Esophagus muscularis mucosa (tissue), 4 donors: ENCODE data around the gene NHSL1. TPM values are rescaled to one million over a fixed set of nuclear protein-coding genes. Genes with fewer than 3 reads are reported as not detected.
A peak's percentile ranks its signal among the peaks of the same experiment; 100 is the strongest.

Source experiments
- DNase-seq: peaks from one replicate; pipeline ENCODE4 v3.0.0-alpha.2; 2017; ENCODE audit errors: extremely low spot score
- H3K27ac ChIP-seq, 4 donors: fragments of 200-600 bp; sonication (generic); replicated peaks in 1 of 4; 1 replicate in 3 of 4; 2 replicates in 1 of 4; pipeline ENCODE4 v1.5.1; 2016 to 2019; ENCODE audit warnings: mild to moderate bottlenecking in 1 of 4
- H3K27me3 ChIP-seq, 4 donors: fragments of 200-600 bp; sonication (generic); one replicate each; pipeline versions ENCODE4 v1.5.1 to v1.6.0; 2016 to 2019
- H3K36me3 ChIP-seq, 4 donors: fragments of 200-600 bp; sonication (generic); one replicate each; pipeline ENCODE4 v1.5.1; 2016 to 2019
- H3K4me1 ChIP-seq, 4 donors: fragments of 200-600 bp; sonication (generic); one replicate each; pipeline ENCODE4 v1.5.1; 2016 to 2019
- H3K4me3 ChIP-seq, 4 donors: fragments of 200-600 bp; sonication (generic); 1 replicate in 2 of 4; 2 replicates in 2 of 4; pipeline ENCODE4 v1.5.1; 2016 to 2019; ENCODE audit warnings: mild to moderate bottlenecking in 4 of 4, moderate library complexity in 1 of 4
- H3K9me3 ChIP-seq, 4 donors: fragments of 200-600 bp; sonication (generic); 1 replicate in 3 of 4; 2 replicates in 1 of 4; pipeline ENCODE4 v1.5.1; 2016 to 2019
- EP300 ChIP-seq: sonication (generic); formaldehyde crosslinking; IDR thresholded peaks from one replicate; pipeline ENCODE4 v1.6.1; 2017; ENCODE audit warnings: antibody characterized with exemption
- POLR2A ChIP-seq: fragments of 450-650 bp; IDR thresholded peaks from one replicate; pipeline ENCODE4 v1.6.1; 2017; ENCODE audit warnings: antibody characterized with exemption, moderate library complexity, mild to moderate bottlenecking, low read depth
- POLR2AphosphoS5 ChIP-seq, 2 donors: sonication (generic); formaldehyde crosslinking; IDR thresholded peaks; one replicate each; pipeline ENCODE4 v1.6.1; 2017; ENCODE audit warnings: antibody characterized with exemption in 2 of 2
- WGBS: methylation state at CpG from one replicate; pipeline ENCODE4 v1.1.5; 2018; 5-methylcytosine and 5-hydroxymethylcytosine counted together
- intact Hi-C: fragments of 100-400 bp; cut with DNase I; formaldehyde crosslinking; loops from one replicate; pipeline ENCODE4 v1.15.1; 2023
- total RNA-seq, 4 donors: library from RNA; depleted of rRNA; stranded (reverse); fragments of >200 nt; gene quantifications; one replicate each; pipeline versions ENCODE4 v1.1.0 to v1.2.1, GENCODE V29; 2016
- TF ChIP-seq, protein P1 (sequence below), 3 experiments: fragments of 200-600 bp in 2 of 3; fragments of 450-650 bp in 1 of 3; sonication (generic) in 2 of 3; IDR thresholded peaks; one replicate each; pipeline ENCODE4 v1.5.1; 2017 to 2019; ENCODE audit warnings: antibody characterized with exemption in 3 of 3, mild to moderate bottlenecking in 2 of 3, moderate library complexity in 1 of 3

NHSL1 gene
- total RNA-seq, 4 donors from 2014 or later: 8.6 to 15.6 (median 11.7) TPM

DNA sequence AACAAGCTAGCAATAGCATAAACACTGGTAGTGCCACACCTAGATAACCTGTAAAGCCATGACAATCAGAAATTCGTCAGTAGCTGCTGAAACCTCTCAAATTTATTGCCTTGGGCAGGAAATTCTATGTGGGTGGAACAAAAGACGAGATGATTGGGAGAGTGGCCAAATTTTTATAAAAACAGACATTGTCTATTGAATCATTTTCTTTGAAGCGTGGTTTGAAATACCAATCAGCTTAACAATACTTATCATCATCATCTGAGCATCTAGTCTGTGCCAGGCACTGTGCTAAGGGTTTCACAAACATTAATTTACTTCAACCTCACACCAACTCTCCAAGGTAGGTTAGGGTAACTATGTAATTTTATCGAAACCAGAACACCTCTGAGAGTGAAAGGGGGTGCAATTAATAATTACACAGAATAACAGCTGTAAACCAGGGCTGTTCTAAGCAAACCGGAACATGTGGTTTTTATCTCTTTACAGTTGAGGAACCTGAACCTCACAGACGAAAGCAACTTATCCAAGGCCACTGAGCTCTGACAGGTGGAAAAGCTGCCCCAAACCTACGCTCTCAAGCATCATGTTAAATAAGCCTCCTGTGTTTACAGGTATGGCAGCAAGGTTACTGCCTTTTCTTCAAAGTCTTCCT lies 43.4 kb downstream of the NHSL1 start:
- Histone ChIP-seq H3K36me3 (no peaks in the 10 kb centered on the region), H3K9me3 (no peaks in the 10 kb centered on the region), H3K27me3 (no peaks in the 10 kb centered on the region), H3K4me3 (no peak overlapping the region), H3K27ac (no peak overlapping the region), H3K4me1 (no peaks in the 10 kb centered on the region)
- TF ChIP-seq POLR2A (no peak), EP300 (no peak), POLR2AphosphoS5 (IDR thresholded peaks at IDR 0.05) (no peak)
- TF ChIP-seq, protein P1, sequence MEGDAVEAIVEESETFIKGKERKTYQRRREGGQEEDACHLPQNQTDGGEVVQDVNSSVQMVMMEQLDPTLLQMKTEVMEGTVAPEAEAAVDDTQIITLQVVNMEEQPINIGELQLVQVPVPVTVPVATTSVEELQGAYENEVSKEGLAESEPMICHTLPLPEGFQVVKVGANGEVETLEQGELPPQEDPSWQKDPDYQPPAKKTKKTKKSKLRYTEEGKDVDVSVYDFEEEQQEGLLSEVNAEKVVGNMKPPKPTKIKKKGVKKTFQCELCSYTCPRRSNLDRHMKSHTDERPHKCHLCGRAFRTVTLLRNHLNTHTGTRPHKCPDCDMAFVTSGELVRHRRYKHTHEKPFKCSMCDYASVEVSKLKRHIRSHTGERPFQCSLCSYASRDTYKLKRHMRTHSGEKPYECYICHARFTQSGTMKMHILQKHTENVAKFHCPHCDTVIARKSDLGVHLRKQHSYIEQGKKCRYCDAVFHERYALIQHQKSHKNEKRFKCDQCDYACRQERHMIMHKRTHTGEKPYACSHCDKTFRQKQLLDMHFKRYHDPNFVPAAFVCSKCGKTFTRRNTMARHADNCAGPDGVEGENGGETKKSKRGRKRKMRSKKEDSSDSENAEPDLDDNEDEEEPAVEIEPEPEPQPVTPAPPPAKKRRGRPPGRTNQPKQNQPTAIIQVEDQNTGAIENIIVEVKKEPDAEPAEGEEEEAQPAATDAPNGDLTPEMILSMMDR (IDR thresholded peaks at IDR 0.05): no peak
- intact Hi-C loops: no loop called here
- no peak for DNase-seq
- WGBS: 50% methylated on average over 7 of the region's 7 CpGs

DNA sequence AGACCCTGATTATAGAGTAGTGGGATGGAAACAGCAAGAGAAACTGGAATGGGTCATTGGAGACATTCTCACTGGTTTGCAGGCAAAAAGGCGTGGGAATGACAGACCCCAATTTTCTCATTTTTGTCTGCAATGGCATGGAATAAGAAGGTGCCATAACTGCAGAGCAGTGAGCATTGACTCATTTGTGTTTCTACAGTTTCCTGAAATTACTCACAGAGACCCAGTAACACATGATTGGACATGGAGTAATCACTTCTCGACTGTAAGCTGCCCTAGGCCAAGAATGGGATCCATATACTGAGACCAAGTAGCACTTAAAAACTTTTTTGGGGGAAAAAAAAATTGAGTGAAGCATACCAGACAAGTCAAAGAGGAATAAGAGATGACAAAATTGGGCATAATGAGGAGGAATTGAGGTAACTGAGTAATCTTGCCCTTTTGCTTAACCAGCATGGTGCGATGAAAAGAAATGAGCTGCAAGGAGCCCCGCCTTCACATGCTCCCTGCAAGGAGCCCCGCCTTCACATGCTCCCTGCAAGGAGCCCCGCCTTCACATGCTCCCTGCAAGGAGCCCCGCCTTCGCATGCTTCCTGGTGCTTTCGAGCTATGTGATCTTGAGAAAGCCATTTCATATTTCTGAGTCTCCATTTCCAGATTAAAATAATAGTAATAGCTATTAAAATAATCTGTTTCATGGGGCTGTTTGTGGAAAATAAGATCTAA lies 44.1 kb downstream of the NHSL1 start:
- no peaks in the 10 kb centered on the region for H3K9me3 ChIP-seq
- no peak overlapping the region for H3K27ac ChIP-seq
- DNase-seq: no peak
- intact Hi-C loops: no loop called here
- no peaks in the 10 kb centered on the region for H3K4me1 ChIP-seq
- no peaks in the 10 kb centered on the region for H3K27me3 ChIP-seq
- no peaks in the 10 kb centered on the region for H3K36me3 ChIP-seq
- 84% methylated on average over 9 of the region's 9 CpGs for WGBS
- no peak overlapping the region for H3K4me3 ChIP-seq
- TF ChIP-seq POLR2A (no peak), POLR2AphosphoS5 (IDR thresholded peaks at IDR 0.05) (no peak)

GRCh38 chr6:138451043-138451442 lies 48.3 kb downstream of the NHSL1 start:
- Histone ChIP-seq H3K9me3 (no peaks in the 10 kb centered on the region), H3K27me3 (no peaks in the 10 kb centered on the region), H3K27ac (no peak overlapping the region), H3K36me3 (peaks cover 0 to 5% (median 0%) of the 10 kb centered on the region in 4 donors), H3K4me1 (no peaks in the 10 kb centered on the region), H3K4me3 (no peak overlapping the region)
- TF ChIP-seq POLR2AphosphoS5 (IDR thresholded peaks at IDR 0.05): no peak
- TF ChIP-seq, protein P1 (IDR thresholded peaks at IDR 0.05): no peak
- 96% methylated on average over 3 of the region's 3 CpGs for WGBS
- no peak for DNase-seq
- intact Hi-C loops: no loop called here

GRCh38 chr6:138450445-138450844 lies 48.8 kb downstream of the NHSL1 start:
- Histone ChIP-seq H3K27ac (no peak overlapping the region), H3K36me3 (peaks cover 0 to 5% (median 0%) of the 10 kb centered on the region in 4 donors), H3K4me1 (no peaks in the 10 kb centered on the region), H3K27me3 (no peaks in the 10 kb centered on the region), H3K9me3 (no peaks in the 10 kb centered on the region), H3K4me3 (no peak overlapping the region)
- 89% methylated on average over 3 of the region's 3 CpGs for WGBS
- DNase-seq: no peak
- TF ChIP-seq EP300: no peak
- TF ChIP-seq POLR2A: no peak
- TF ChIP-seq POLR2AphosphoS5 (IDR thresholded peaks at IDR 0.05): no peak
- TF ChIP-seq, protein P1 (IDR thresholded peaks at IDR 0.05): no peak
- intact Hi-C loops: no loop called here

- TF ChIP-seq POLR2AphosphoS5 (IDR thresholded peaks at IDR 0.05): no peak
- TF ChIP-seq EP300: no peak
- TF ChIP-seq, protein P1 (IDR thresholded peaks at IDR 0.05): no peak
- TF ChIP-seq POLR2A: no peak
- Histone ChIP-seq H3K4me3 (no peak overlapping the region), H3K27ac (no peak overlapping the region), H3K9me3 (no peaks in the 10 kb centered on the region), H3K27me3 (no peaks in the 10 kb centered on the region), H3K4me1 (no peaks in the 10 kb centered on the region), H3K36me3 (peaks cover 0 to 5% (median under 1%) of the 10 kb centered on the region in 4 donors)
- WGBS: 81% methylated on average over 6 of the region's 6 CpGs
- intact Hi-C loops: no loop called here
- peak; percentile 29 for DNase-seq
Observed at GRCh38 chr6:138446821-138447220, 52.5 kb downstream of the NHSL1 start.
